Tibial nerve (tissue), 4 donors: Measurements from ENCODE around the gene ASPG.

Source experiments
- CTCF ChIP-seq, 5 experiments: fragments of 200-600 bp in 3 of 5; fragments of 450-650 bp in 2 of 5; sonication (generic) in 3 of 5; IDR thresholded peaks; one replicate each; pipeline ENCODE4 v1.5.1; 2016 to 2019; ENCODE audit warnings: antibody characterized with exemption in 5 of 5, mild to moderate bottlenecking in 3 of 5, moderate library complexity in 2 of 5
- EP300 ChIP-seq, 2 donors: sonication (generic); formaldehyde crosslinking; IDR thresholded peaks; one replicate each; pipeline ENCODE4 v1.6.1; 2017; ENCODE audit warnings: antibody characterized with exemption in 2 of 2, mild to moderate bottlenecking in 1 of 2
- POLR2A ChIP-seq, 2 donors: fragments of 450-650 bp; IDR thresholded peaks; one replicate each; pipeline ENCODE4 v1.6.1; 2017; ENCODE audit warnings: antibody characterized with exemption in 2 of 2, mild to moderate bottlenecking in 2 of 2, moderate library complexity in 2 of 2

DNA sequence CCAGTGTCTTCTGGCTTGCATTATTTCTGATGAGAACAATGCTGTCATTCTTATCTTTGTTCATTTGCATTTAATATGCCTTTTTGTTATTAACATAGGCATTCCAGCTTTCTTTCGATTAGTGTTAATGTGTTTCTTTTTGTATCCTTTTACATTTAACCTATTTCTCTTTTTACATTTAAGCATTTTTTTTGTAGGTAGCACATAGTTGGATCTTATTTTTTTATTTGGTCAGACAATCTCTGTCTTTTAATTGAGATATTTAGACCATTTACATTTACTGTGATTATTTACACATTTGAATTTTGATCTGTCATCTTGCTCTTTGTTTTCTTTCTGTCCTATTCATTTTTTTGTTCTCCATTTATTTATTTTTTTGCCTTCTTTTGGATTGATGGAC lies 38.4 kb downstream of the ASPG start:
- TF ChIP-seq CTCF (IDR thresholded peaks at IDR 0.05) (no peak), EP300 (IDR thresholded peaks at IDR 0.05) (no peak), POLR2A (IDR thresholded peaks at IDR 0.05) (no peak)
